ENCODE data around the gene OPTN. TPM values are rescaled to one million over a fixed set of nuclear protein-coding genes. Genes with fewer than 3 reads are reported as not detected.

The OPTN gene
- polyA plus RNA-seq, 1 of the 3 experiments (the other 2 are of a cell fraction) = 21.6 TPM

GRCh38 chr10:13102002-13102794 is 2.2 kb downstream of the OPTN start:
- WGBS (ENCODE audit: low lambda C conversion rate) = 94% methylated on average over 13 of the region's 13 CpGs
- Histone ChIP-seq H3K4me3 (ENCODE audit: low read depth in 2 of 2, low read length in 1 of 2) (no peak overlapping the region; a peak in 1 of 4 replicates), H3K36me3 (replicated peaks in 1 of 2; ENCODE audit: control insufficient read depth in 1 of 2, insufficient read depth in 2 of 2, low read length in 1 of 2) (peaks cover 0 to 6% of the 10 kb centered on the region in 2 experiments), H4K20me1 (ENCODE audit: insufficient read depth) (no peaks in the 10 kb centered on the region), H3K4me2 (peak overlapping the region; percentile 62), H3K9ac (no peak overlapping the region), H3K27me3 (ENCODE audit: insufficient read depth) (no peaks in the 10 kb centered on the region), H3K9me3 (no peaks in the 10 kb centered on the region), H3F3A (replicated peaks; ENCODE audit: insufficient read depth) (peaks cover 7% of the 10 kb centered on the region), H3K79me2 (ENCODE audit: insufficient read depth) (peaks cover 50% of the 10 kb centered on the region), H2AFZ (ENCODE audit: low read depth) (no peak overlapping the region), H3K9me2 (no peaks in the 10 kb centered on the region), H3K27ac (ENCODE audit: low read depth in 2 of 2, low read length in 1 of 2) (no peak overlapping the region), H3K4me1 (ENCODE audit: control insufficient read depth in 1 of 2, insufficient read depth in 2 of 2, low read depth in 1 of 2, low read length in 1 of 2) (peaks cover 3 to 5% of the 10 kb centered on the region in 2 experiments; a peak in 1 of 4 replicates)
- ChIA-PET CTCF (interaction anchor here (1.4 kb wide), 1 partner anchor 235 kb away, joined by 3 read pairs; no protein-coding TSS in a partner anchor), POLR2A (no interaction called here)
- TF ChIP-seq EZH2phosphoT487 (IDR thresholded peaks at IDR 0.05; ENCODE audit: borderline replicate concordance, low read depth) (no peak), TEAD4 (IDR thresholded peaks at IDR 0.05; ENCODE audit: borderline replicate concordance, insufficient read depth) (no peak), ZBTB33 (IDR thresholded peaks at IDR 0.05; ENCODE audit: borderline replicate concordance, low read depth) (no peak), RCOR1 (IDR thresholded peaks at IDR 0.05; ENCODE audit: low read length) (no peak), MXI1 (IDR thresholded peaks at IDR 0.05; ENCODE audit: low read depth, low read length) (no peak), SIN3A (IDR thresholded peaks at IDR 0.05; ENCODE audit: borderline replicate concordance, low read depth, low read length) (no peak), RXRA (IDR thresholded peaks at IDR 0.05; ENCODE audit: borderline replicate concordance, low read depth) (no peak)
- TF ChIP-seq, protein P1, sequence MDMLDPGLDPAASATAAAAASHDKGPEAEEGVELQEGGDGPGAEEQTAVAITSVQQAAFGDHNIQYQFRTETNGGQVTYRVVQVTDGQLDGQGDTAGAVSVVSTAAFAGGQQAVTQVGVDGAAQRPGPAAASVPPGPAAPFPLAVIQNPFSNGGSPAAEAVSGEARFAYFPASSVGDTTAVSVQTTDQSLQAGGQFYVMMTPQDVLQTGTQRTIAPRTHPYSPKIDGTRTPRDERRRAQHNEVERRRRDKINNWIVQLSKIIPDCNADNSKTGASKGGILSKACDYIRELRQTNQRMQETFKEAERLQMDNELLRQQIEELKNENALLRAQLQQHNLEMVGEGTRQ (IDR thresholded peaks at IDR 0.05; ENCODE audit: borderline replicate concordance, low read depth, low read length) = no peak
- DNase-seq = no peak

- H3K79me2 ChIP-seq (ENCODE audit: insufficient read depth) = peaks cover 61% of the 10 kb centered on the region
- H3K9me2 ChIP-seq = no peaks in the 10 kb centered on the region
- ChIA-PET POLR2A (no interaction called here), CTCF (no interaction called here)
- TF ChIP-seq NFIC (IDR thresholded peaks at IDR 0.05; ENCODE audit: borderline replicate concordance) (no peak), SIN3A (IDR thresholded peaks at IDR 0.05; ENCODE audit: borderline replicate concordance, low read depth, low read length) (no peak), POLR2AphosphoS5 (IDR thresholded peaks at IDR 0.05; ENCODE audit: low read depth, low read length) (no peak), FOXM1 (IDR thresholded peaks at IDR 0.05; ENCODE audit: low read depth) (no peak), CHD2 (IDR thresholded peaks at IDR 0.05; ENCODE audit: low read length, partially characterized antibody) (no peak), PBX3 (IDR thresholded peaks at IDR 0.05) (no peak), JUND (IDR thresholded peaks at IDR 0.05) (no peak), NRF1 (IDR thresholded peaks at IDR 0.05; ENCODE audit: low read depth, low read length) (no peak)
- TF ChIP-seq, protein P2, sequence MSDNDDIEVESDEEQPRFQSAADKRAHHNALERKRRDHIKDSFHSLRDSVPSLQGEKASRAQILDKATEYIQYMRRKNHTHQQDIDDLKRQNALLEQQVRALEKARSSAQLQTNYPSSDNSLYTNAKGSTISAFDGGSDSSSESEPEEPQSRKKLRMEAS (IDR thresholded peaks at IDR 0.05; ENCODE audit: low read depth) = no peak
- TF ChIP-seq, protein P3, sequence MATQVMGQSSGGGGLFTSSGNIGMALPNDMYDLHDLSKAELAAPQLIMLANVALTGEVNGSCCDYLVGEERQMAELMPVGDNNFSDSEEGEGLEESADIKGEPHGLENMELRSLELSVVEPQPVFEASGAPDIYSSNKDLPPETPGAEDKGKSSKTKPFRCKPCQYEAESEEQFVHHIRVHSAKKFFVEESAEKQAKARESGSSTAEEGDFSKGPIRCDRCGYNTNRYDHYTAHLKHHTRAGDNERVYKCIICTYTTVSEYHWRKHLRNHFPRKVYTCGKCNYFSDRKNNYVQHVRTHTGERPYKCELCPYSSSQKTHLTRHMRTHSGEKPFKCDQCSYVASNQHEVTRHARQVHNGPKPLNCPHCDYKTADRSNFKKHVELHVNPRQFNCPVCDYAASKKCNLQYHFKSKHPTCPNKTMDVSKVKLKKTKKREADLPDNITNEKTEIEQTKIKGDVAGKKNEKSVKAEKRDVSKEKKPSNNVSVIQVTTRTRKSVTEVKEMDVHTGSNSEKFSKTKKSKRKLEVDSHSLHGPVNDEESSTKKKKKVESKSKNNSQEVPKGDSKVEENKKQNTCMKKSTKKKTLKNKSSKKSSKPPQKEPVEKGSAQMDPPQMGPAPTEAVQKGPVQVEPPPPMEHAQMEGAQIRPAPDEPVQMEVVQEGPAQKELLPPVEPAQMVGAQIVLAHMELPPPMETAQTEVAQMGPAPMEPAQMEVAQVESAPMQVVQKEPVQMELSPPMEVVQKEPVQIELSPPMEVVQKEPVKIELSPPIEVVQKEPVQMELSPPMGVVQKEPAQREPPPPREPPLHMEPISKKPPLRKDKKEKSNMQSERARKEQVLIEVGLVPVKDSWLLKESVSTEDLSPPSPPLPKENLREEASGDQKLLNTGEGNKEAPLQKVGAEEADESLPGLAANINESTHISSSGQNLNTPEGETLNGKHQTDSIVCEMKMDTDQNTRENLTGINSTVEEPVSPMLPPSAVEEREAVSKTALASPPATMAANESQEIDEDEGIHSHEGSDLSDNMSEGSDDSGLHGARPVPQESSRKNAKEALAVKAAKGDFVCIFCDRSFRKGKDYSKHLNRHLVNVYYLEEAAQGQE (IDR thresholded peaks at IDR 0.05; ENCODE audit: low read depth, low read length) = no peak
- TF ChIP-seq, protein P1 (IDR thresholded peaks at IDR 0.05; ENCODE audit: borderline replicate concordance, low read depth, low read length) = no peak
- H3K9me3 ChIP-seq = no peaks in the 10 kb centered on the region
- peaks cover 3 to 5% of the 10 kb centered on the region in 2 experiments; a peak in 1 of 4 replicates for H3K4me1 ChIP-seq (ENCODE audit: control insufficient read depth in 1 of 2, insufficient read depth in 2 of 2, low read depth in 1 of 2, low read length in 1 of 2)
- H3K27me3 ChIP-seq (ENCODE audit: insufficient read depth) = no peaks in the 10 kb centered on the region
- WGBS (ENCODE audit: low lambda C conversion rate) = 89% methylated on average over 1 of the region's 2 CpGs
- H3K4me3 ChIP-seq (ENCODE audit: low read depth in 2 of 2, low read length in 1 of 2) = no peak overlapping the region
- H3K36me3 ChIP-seq (replicated peaks in 1 of 2; ENCODE audit: control insufficient read depth in 1 of 2, insufficient read depth in 2 of 2, low read length in 1 of 2) = peaks cover 0 to 6% of the 10 kb centered on the region in 2 experiments
- no peak overlapping the region for H3K4me2 ChIP-seq
- no peak overlapping the region for H3K27ac ChIP-seq (ENCODE audit: low read depth in 2 of 2, low read length in 1 of 2)
- no peak overlapping the region for H2AFZ ChIP-seq (ENCODE audit: low read depth)
- no peaks in the 10 kb centered on the region for H4K20me1 ChIP-seq (ENCODE audit: insufficient read depth)
- H3K9ac ChIP-seq = no peak overlapping the region
- H3F3A ChIP-seq (replicated peaks; ENCODE audit: insufficient read depth) = peaks cover 7% of the 10 kb centered on the region
- no peak for DNase-seq
Observed at GRCh38 chr10:13103554-13103953, 3.6 kb downstream of the OPTN start.

All from SK-N-SH (cell line).